OCI-LY7 (cell line): ENCODE data around the gene TRIM33. TPM values are rescaled to one million over a fixed set of nuclear protein-coding genes. Genes with fewer than 3 reads are reported as not detected.

Experiments used
- BruUV-seq: library from RNA; stranded (reverse); fragments of 400-500 nt; replicated peaks from 2 replicates; lab custom pipeline; 2021; lab: Mats Ljungman, UMichigan
- CTCF ChIA-PET: fragments of 300-600 bp; sonication (Branson Sonifier 250); formaldehyde crosslinking; loops from one replicate; lab custom pipeline; 2022; ENCODE audit warnings: antibody characterized with exemption; ENCODE audit not compliant: unreplicated experiment; lab: Charles Lee
- POLR2A ChIA-PET: fragments of 300-600 bp; sonication (Branson Sonifier 250); formaldehyde crosslinking; loops from one replicate; lab custom pipeline; 2022; ENCODE audit warnings: antibody characterized with exemption; lab: Charles Lee
- DNase-seq: peaks from one replicate; pipeline ENCODE4 v3.0.0-alpha.2; 2015; ENCODE audit warnings: low spot score
- H2AFZ ChIP-seq: fragments of 200-600 bp; sonication (generic), shearing (Covaris generic); 2 replicates; pipeline ENCODE4 v1.6.1; 2014; ENCODE audit warnings: mild to moderate bottlenecking, antibody characterized with exemption, low read length, moderate library complexity
- H3K27ac ChIP-seq: fragments of 200-600 bp; sonication (generic); 2 replicates; pipeline ENCODE4 v1.5.1; 2014; ENCODE audit warnings: mixed run types, low read depth, mild to moderate bottlenecking, moderate library complexity, low read length, inconsistent platforms; ENCODE audit not compliant: poor library complexity, severe bottlenecking
- H3K36me3 ChIP-seq: fragments of 200-600 bp; sonication (generic); 2 replicates; pipeline ENCODE4 v1.6.1; 2014; ENCODE audit warnings: mild to moderate bottlenecking, antibody characterized with exemption, low read length, moderate library complexity, mixed read lengths; ENCODE audit not compliant: insufficient read depth
- H3K4me1 ChIP-seq: fragments of 200-600 bp; sonication (generic); 2 replicates; pipeline ENCODE4 v1.5.1; 2014; ENCODE audit warnings: mild to moderate bottlenecking, low read length; ENCODE audit not compliant: insufficient read depth, poor library complexity, severe bottlenecking
- H3K4me2 ChIP-seq: fragments of 200-600 bp; sonication (generic); 2 replicates; pipeline ENCODE4 v1.6.1; 2014; ENCODE audit warnings: mild to moderate bottlenecking, low read length
- H3K4me3 ChIP-seq: fragments of 200-600 bp; sonication (generic); 2 replicates; pipeline ENCODE4 v1.5.1; 2014; ENCODE audit warnings: mild to moderate bottlenecking, low read depth, low read length; ENCODE audit not compliant: poor library complexity, severe bottlenecking
- H3K79me2 ChIP-seq: fragments of 200-600 bp; sonication (generic); 2 replicates; pipeline ENCODE4 v1.6.1; 2016; ENCODE audit warnings: low read depth, mild to moderate bottlenecking, low read length, moderate library complexity, mixed read lengths; ENCODE audit not compliant: insufficient read depth
- H3K9me2 ChIP-seq: fragments of 200-600 bp; sonication (generic); 2 replicates; pipeline ENCODE4 v1.6.1; 2016; ENCODE audit warnings: mild to moderate bottlenecking, low read length, mixed read lengths; ENCODE audit not compliant: insufficient read depth
- H3K9me3 ChIP-seq: fragments of 200-600 bp; sonication (generic); 2 replicates; pipeline ENCODE4 v1.6.1; 2014; ENCODE audit warnings: mild to moderate bottlenecking, mixed run types, low read length, mixed read lengths
- H4K20me1 ChIP-seq: fragments of 200-600 bp; sonication (generic); 2 replicates; pipeline ENCODE4 v1.6.1; 2014; ENCODE audit warnings: mild to moderate bottlenecking, antibody characterized with exemption, low read length, moderate library complexity, mixed read lengths; ENCODE audit not compliant: insufficient read depth
- EZH2phosphoT487 ChIP-seq: fragments of 200-600 bp; sonication (generic); IDR thresholded peaks from 2 replicates; pipeline ENCODE4 v1.6.1; 2018; ENCODE audit warnings: low read depth, borderline replicate concordance, mild to moderate bottlenecking, mixed run types, antibody characterized with exemption, low read length, moderate library complexity, mixed read lengths
- intact Hi-C: fragments of 100-400 bp; cut with micrococcal nuclease; formaldehyde crosslinking; loops from one replicate; pipeline ENCODE4 v1.10.0; 2022; ENCODE audit not compliant: unreplicated experiment
- total RNA-seq, 2 experiments: library from RNA; depleted of rRNA in 1 of 2; stranded (reverse); fragments of >200 nt in 1 of 2; shearing (Covaris generic) in 1 of 2; gene quantifications; 2 replicates each; pipeline ENCODE4 v1.2.3, GENCODE V29; 2014 to 2022
- TF ChIP-seq, protein P1 (sequence below): fragments of 200-600 bp; sonication (generic); conservative IDR thresholded peaks from 2 replicates; pipeline ENCODE4 v1.5.1; 2014; ENCODE audit warnings: mild to moderate bottlenecking, antibody characterized with exemption, low read length, moderate library complexity, mixed read lengths

TRIM33 gene
- total RNA-seq, 2 experiments from 2014 or later: 43.0 to 44.7 TPM

DNA sequence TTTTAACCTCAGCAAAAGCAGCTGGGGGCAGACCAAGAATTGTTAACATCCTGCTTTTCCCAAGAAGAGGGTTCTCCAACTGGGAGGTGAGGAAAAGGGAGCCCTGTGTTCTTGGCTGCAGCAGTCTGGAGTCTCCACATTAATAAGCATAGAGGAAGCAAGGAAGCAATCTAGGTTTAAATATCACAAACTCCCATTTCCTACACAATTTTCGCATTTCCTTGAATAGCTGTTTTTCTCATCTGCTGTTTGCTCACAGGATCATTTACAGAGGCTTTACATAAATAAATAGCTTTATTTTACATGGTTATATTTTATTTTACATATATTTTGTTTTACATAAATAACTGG is 124.0 kb downstream of the TRIM33 start:
- no TSS peak for BruUV-seq
- no peaks in the 10 kb centered on the region for H3K79me2 ChIP-seq
- no peak for TF ChIP-seq EZH2phosphoT487
- TF ChIP-seq, protein P1, sequence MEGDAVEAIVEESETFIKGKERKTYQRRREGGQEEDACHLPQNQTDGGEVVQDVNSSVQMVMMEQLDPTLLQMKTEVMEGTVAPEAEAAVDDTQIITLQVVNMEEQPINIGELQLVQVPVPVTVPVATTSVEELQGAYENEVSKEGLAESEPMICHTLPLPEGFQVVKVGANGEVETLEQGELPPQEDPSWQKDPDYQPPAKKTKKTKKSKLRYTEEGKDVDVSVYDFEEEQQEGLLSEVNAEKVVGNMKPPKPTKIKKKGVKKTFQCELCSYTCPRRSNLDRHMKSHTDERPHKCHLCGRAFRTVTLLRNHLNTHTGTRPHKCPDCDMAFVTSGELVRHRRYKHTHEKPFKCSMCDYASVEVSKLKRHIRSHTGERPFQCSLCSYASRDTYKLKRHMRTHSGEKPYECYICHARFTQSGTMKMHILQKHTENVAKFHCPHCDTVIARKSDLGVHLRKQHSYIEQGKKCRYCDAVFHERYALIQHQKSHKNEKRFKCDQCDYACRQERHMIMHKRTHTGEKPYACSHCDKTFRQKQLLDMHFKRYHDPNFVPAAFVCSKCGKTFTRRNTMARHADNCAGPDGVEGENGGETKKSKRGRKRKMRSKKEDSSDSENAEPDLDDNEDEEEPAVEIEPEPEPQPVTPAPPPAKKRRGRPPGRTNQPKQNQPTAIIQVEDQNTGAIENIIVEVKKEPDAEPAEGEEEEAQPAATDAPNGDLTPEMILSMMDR: no peak
- no peak overlapping the region for H3K27ac ChIP-seq
- DNase-seq: no peak
- no peak overlapping the region for H2AFZ ChIP-seq
- POLR2A ChIA-PET: interaction anchor here (0.6 to 1.2 kb wide), 3 partner anchors 45 to 81 kb away, joined by 3 read pairs; no protein-coding TSS in a partner anchor
- H4K20me1 ChIP-seq: no peaks in the 10 kb centered on the region
- H3K9me3 ChIP-seq: 0 out of 2 replicates have a peak, but pooled peaks cover 8% of the 10 kb centered on the region
- H3K36me3 ChIP-seq: peaks cover 4% of the 10 kb centered on the region
- CTCF ChIA-PET: no interaction called here
- H3K9me2 ChIP-seq: no peaks in the 10 kb centered on the region
- intact Hi-C loops: no loop called here
- H3K4me2 ChIP-seq: no peak overlapping the region
- no peaks in the 10 kb centered on the region for H3K4me1 ChIP-seq
- no peak overlapping the region for H3K4me3 ChIP-seq

DNA sequence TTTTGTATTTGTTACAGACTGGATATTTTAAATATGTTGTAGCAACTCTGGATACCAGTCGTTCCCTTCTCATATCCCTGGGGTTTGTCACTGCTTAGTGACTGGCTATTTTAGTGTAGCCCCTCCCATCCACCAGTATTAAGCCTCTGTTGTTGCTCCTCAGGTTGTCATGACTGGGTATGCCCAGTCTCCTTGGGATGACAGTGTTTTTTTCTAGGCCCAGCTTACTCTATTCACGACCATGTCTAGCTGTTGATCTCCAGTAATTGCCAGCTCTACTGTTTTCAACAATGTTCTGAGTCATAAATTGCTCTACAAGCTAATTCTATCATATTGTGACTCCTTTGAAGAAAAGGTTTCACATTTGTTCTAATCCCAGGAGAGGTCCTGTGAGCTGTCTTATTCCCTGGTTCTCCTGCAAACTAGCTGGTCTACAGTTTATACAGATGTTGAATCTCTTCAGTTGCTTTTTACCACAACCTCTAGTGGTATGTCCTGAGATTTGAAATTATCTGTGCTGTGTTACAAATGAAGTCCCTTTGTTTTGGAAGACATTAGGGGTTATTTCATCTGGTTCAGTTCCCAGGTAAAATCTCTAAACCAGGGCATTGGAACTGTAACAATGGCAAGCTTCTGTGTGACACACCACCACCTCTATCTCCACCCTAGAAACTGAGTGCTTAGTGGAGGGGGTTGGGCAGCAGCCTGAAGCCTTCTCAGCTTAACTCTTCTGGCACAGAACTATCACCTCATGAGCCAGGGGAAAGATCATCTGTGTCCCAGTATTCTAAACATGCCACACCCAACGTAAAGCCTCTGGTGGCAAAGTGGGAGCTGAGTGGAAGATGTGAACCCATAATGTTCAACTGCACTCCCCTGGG is 124.6 kb downstream of the TRIM33 start:
- Histone ChIP-seq H3K27ac (no peak overlapping the region), H3K9me3 (0 out of 2 replicates have a peak, but pooled peaks cover 8% of the 10 kb centered on the region), H3K4me2 (no peak overlapping the region), H4K20me1 (no peaks in the 10 kb centered on the region), H3K9me2 (no peaks in the 10 kb centered on the region), H2AFZ (no peak overlapping the region), H3K4me3 (no peak overlapping the region), H3K79me2 (no peaks in the 10 kb centered on the region), H3K36me3 (no peaks in the 10 kb centered on the region), H3K4me1 (no peaks in the 10 kb centered on the region)
- ChIA-PET CTCF (no interaction called here), POLR2A (interaction anchor here (0.6 to 1.2 kb wide), 4 partner anchors 45 to 165 kb away, joined by 3 read pairs; no protein-coding TSS in a partner anchor)
- intact Hi-C loops: no loop called here
- no peak for DNase-seq
- no TSS peak for BruUV-seq
- TF ChIP-seq, protein P1: no peak
- no peak for TF ChIP-seq EZH2phosphoT487

DNA sequence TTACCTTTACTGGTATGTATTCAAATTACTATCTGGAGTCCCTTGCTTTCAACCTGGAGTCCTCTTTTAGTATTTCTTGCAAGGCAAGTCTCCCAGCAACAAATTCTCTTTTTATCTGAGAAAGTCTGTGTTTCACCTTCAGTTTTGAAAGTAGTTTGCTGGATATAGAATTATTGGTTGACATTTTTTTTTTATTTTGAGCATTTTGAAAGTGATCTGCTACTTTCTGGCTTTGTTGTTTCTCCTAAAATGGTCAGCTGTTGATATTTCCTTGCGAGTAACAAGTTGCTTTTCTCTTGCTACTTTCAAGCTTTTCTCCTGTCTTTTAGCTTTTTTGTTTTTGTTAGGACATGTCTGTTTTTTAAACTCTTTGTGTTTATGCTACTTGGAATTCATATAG is 126.1 kb downstream of the TRIM33 start:
- no TSS peak for BruUV-seq
- ChIA-PET POLR2A (interaction anchor here (0.7 kb wide), 1 partner anchor 134 kb away, joined by 4 read pairs; no protein-coding TSS in a partner anchor), CTCF (no interaction called here)
- H4K20me1 ChIP-seq: no peaks in the 10 kb centered on the region
- intact Hi-C loops: no loop called here
- H3K36me3 ChIP-seq: no peaks in the 10 kb centered on the region
- no peak overlapping the region for H3K4me3 ChIP-seq
- no peak overlapping the region for H3K27ac ChIP-seq
- H3K9me3 ChIP-seq: 0 out of 2 replicates have a peak, but pooled peaks cover 8% of the 10 kb centered on the region
- no peaks in the 10 kb centered on the region for H3K79me2 ChIP-seq
- no peak overlapping the region for H2AFZ ChIP-seq
- no peak for DNase-seq
- no peaks in the 10 kb centered on the region for H3K4me1 ChIP-seq
- no peak overlapping the region for H3K4me2 ChIP-seq
- H3K9me2 ChIP-seq: no peaks in the 10 kb centered on the region
- TF ChIP-seq, protein P1: no peak
- no peak for TF ChIP-seq EZH2phosphoT487
